PC-9 (cell line): ENCODE measurements around the gene ADTRP. TPM values are rescaled to one million over a fixed set of nuclear protein-coding genes. Genes with fewer than 3 reads are reported as not detected.

ENCODE experiments used
- BruUV-seq: library from RNA; stranded (reverse); fragments of 400-500 nt; replicated peaks from 2 replicates; lab custom pipeline; 2021; lab: Mats Ljungman, UMichigan
- CTCF ChIA-PET: fragments of 300-600 bp; sonication (Branson Sonifier 250); formaldehyde crosslinking; loops from one replicate; lab custom pipeline; 2022; ENCODE audit warnings: antibody characterized with exemption; lab: Charles Lee
- POLR2A ChIA-PET: fragments of 300-600 bp; sonication (Branson Sonifier 250); formaldehyde crosslinking; loops from one replicate; lab custom pipeline; 2022; ENCODE audit warnings: antibody characterized with exemption; ENCODE audit not compliant: unreplicated experiment; lab: Charles Lee
- DNase-seq, 2 experiments: peaks; one replicate each; pipeline versions ENCODE4 v3.0.0 to v3.0.0-alpha.2; 2015 to 2022; ENCODE audit warnings: mixed read lengths in 1 of 2
- H2AFZ ChIP-seq: fragments of 200-600 bp; sonication (generic); 2 replicates; pipeline ENCODE4 v1.8.1; 2017; ENCODE audit warnings: antibody characterized with exemption
- H3F3A ChIP-seq: fragments of 200-600 bp; sonication (generic); 2 replicates; pipeline ENCODE4 v1.8.1; 2017; ENCODE audit warnings: antibody characterized with exemption, mild to moderate bottlenecking, low read depth; ENCODE audit not compliant: insufficient read depth
- H3K27ac ChIP-seq: fragments of 200-600 bp; sonication (generic); 2 replicates; pipeline ENCODE4 v1.6.1; 2016; ENCODE audit warnings: mixed run types
- H3K27me3 ChIP-seq: fragments of 200-600 bp; sonication (generic); 2 replicates; pipeline ENCODE4 v1.6.1; 2016; ENCODE audit warnings: low read depth, mixed run types; ENCODE audit not compliant: insufficient read depth
- H3K36me3 ChIP-seq: fragments of 200-600 bp; sonication (generic); 2 replicates; pipeline ENCODE4 v1.6.1; 2016; ENCODE audit warnings: low read depth, mixed run types
- H3K4me1 ChIP-seq: fragments of 200-600 bp; sonication (generic); replicated peaks from 2 replicates; pipeline ENCODE4 v1.6.1; 2016; ENCODE audit warnings: mixed run types; ENCODE audit not compliant: insufficient read depth
- H3K4me2 ChIP-seq: fragments of 200-600 bp; sonication (generic); 2 replicates; pipeline ENCODE4 v1.6.1; 2017; ENCODE audit warnings: mixed run types
- H3K4me3 ChIP-seq: fragments of 200-600 bp; sonication (generic); 2 replicates; pipeline ENCODE4 v1.6.1; 2016; ENCODE audit warnings: mixed run types
- H3K79me2 ChIP-seq: fragments of 200-600 bp; sonication (generic); 2 replicates; pipeline ENCODE4 v1.6.1; 2017; ENCODE audit warnings: low read depth, mixed run types
- H3K9me2 ChIP-seq: fragments of 200-600 bp; sonication (generic); 2 replicates; pipeline ENCODE4 v1.8.1; 2017; ENCODE audit warnings: mild to moderate bottlenecking; ENCODE audit not compliant: insufficient read depth
- H3K9me3 ChIP-seq: fragments of 200-600 bp; sonication (generic); 2 replicates; pipeline ENCODE4 v1.8.1; 2016; ENCODE audit warnings: low read depth; ENCODE audit not compliant: insufficient read depth
- H4K20me1 ChIP-seq: fragments of 200-600 bp; sonication (generic); 2 replicates; pipeline ENCODE4 v1.8.1; 2017; ENCODE audit not compliant: insufficient read depth
- EZH2 ChIP-seq: fragments of 200-600 bp; sonication (generic); IDR thresholded peaks from 2 replicates; pipeline ENCODE4 v1.8.0; 2017; ENCODE audit warnings: antibody characterized with exemption, low read depth
- intact Hi-C: fragments of 100-400 bp; cut with micrococcal nuclease; formaldehyde crosslinking; loops from one replicate; pipeline ENCODE4 v1.10.0; 2022; ENCODE audit not compliant: unreplicated experiment
- total RNA-seq: library from RNA; stranded (reverse); gene quantifications from 2 replicates; pipeline ENCODE4 v1.2.3, GENCODE V29; 2021
- TF ChIP-seq, protein P1 (sequence below): fragments of 200-600 bp; sonication (generic); conservative IDR thresholded peaks from 2 replicates; pipeline ENCODE4 v1.6.1; 2017; ENCODE audit warnings: mixed run types, antibody characterized with exemption, mild to moderate bottlenecking, moderate library complexity

Gene ADTRP
- total RNA-seq, 1 experiment from 2014 or later = 4.1 TPM

DNA sequence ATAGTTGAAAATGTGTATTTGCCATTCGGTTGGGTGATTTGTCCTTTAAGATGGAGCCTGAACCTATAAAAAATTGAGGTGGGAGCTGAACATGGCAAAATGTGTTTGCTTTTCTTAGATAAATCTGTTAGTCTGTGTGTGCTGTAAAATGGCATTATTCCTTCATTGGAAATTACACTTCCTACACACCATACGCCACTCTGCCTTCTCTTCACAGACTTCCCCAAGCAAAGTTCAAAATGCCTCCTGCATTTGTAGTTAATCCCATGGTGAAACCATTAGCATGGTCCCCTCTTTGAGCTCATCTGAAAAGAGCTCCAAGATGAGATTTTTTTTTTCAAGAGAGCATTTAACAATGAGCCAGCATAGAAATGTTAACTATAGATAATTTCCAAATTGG, 567 bp downstream of the ADTRP start:
- Histone ChIP-seq H3K4me1 (peaks cover 23% of the 10 kb centered on the region), H3K4me2 (no peak overlapping the region), H3K36me3 (no peaks in the 10 kb centered on the region), H4K20me1 (no peaks in the 10 kb centered on the region), H3K9me3 (no peaks in the 10 kb centered on the region), H3K9me2 (no peaks in the 10 kb centered on the region), H3K79me2 (no peaks in the 10 kb centered on the region), H3K27me3 (no peaks in the 10 kb centered on the region), H3K27ac (no peak overlapping the region), H2AFZ (no peak overlapping the region), H3K4me3 (no peak overlapping the region), H3F3A (peaks cover 4% of the 10 kb centered on the region; the same call in 1 of the 2 replicates)
- ChIA-PET POLR2A (interaction anchor here (0.6 kb wide), 1 partner anchor 62 kb away, joined by 14 read pairs; no protein-coding TSS in a partner anchor), CTCF (no interaction called here)
- intact Hi-C loops = no loop called here
- TF ChIP-seq EZH2 = no peak
- TF ChIP-seq, protein P1, sequence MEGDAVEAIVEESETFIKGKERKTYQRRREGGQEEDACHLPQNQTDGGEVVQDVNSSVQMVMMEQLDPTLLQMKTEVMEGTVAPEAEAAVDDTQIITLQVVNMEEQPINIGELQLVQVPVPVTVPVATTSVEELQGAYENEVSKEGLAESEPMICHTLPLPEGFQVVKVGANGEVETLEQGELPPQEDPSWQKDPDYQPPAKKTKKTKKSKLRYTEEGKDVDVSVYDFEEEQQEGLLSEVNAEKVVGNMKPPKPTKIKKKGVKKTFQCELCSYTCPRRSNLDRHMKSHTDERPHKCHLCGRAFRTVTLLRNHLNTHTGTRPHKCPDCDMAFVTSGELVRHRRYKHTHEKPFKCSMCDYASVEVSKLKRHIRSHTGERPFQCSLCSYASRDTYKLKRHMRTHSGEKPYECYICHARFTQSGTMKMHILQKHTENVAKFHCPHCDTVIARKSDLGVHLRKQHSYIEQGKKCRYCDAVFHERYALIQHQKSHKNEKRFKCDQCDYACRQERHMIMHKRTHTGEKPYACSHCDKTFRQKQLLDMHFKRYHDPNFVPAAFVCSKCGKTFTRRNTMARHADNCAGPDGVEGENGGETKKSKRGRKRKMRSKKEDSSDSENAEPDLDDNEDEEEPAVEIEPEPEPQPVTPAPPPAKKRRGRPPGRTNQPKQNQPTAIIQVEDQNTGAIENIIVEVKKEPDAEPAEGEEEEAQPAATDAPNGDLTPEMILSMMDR = no peak
- BruUV-seq = no TSS peak
- no peak for DNase-seq

- CTCF ChIA-PET = no interaction called here
Observed at GRCh38 chr6:11775791-11776409, 2.7 kb downstream of the ADTRP start.

GRCh38 chr6:11774426-11774825, 4.2 kb downstream of the ADTRP start:
- no peaks in the 10 kb centered on the region for H3K9me2 ChIP-seq
- no peak overlapping the region for H2AFZ ChIP-seq
- CTCF ChIA-PET = interaction anchor here (0.6 kb wide), 1 partner anchor 204 kb away, joined by 5 read pairs; no protein-coding TSS in a partner anchor
- DNase-seq = no peak
- no peak overlapping the region for H3K4me3 ChIP-seq
- H3K4me1 ChIP-seq = peaks cover 54% of the 10 kb centered on the region
- H3F3A ChIP-seq = peaks cover 37% of the 10 kb centered on the region
- intact Hi-C loops = loop anchor here (5.0 kb wide), 3 partner anchors 72 to 833 kb away; no protein-coding TSS in a partner anchor
- BruUV-seq = no TSS peak
- H3K79me2 ChIP-seq = no peaks in the 10 kb centered on the region
- no peak for TF ChIP-seq EZH2
- TF ChIP-seq, protein P1 = no peak
- POLR2A ChIA-PET = interaction anchor here (0.7 kb wide), 1 partner anchor 201 kb away, joined by 3 read pairs; no protein-coding TSS in a partner anchor
- no peak overlapping the region for H3K27ac ChIP-seq
- no peaks in the 10 kb centered on the region for H3K9me3 ChIP-seq
- no peaks in the 10 kb centered on the region for H3K27me3 ChIP-seq
- no peaks in the 10 kb centered on the region for H4K20me1 ChIP-seq
- no peaks in the 10 kb centered on the region for H3K36me3 ChIP-seq
- no peak overlapping the region for H3K4me2 ChIP-seq

More at GRCh38 chr6:11775791-11776409, 2.7 kb downstream of the ADTRP start:
- Histone ChIP-seq H3K9me2 (no peaks in the 10 kb centered on the region), H3K4me2 (no peak overlapping the region), H3K4me3 (no peak overlapping the region), H3K36me3 (no peaks in the 10 kb centered on the region), H3K27me3 (no peaks in the 10 kb centered on the region), H2AFZ (no peak overlapping the region), H3K9me3 (no peaks in the 10 kb centered on the region), H3K27ac (no peak overlapping the region), H3F3A (peaks cover 24% of the 10 kb centered on the region), H3K4me1 (peaks cover 43% of the 10 kb centered on the region), H4K20me1 (no peaks in the 10 kb centered on the region), H3K79me2 (no peaks in the 10 kb centered on the region)
- no peak for DNase-seq
- intact Hi-C loops = no loop called here
- TF ChIP-seq, protein P1 = no peak
- no peak for TF ChIP-seq EZH2
- POLR2A ChIA-PET = interaction anchor here (0.5 to 0.6 kb wide), 2 partner anchors 23 to 182 kb away, joined by 3 read pairs; no protein-coding TSS in a partner anchor
- BruUV-seq = no TSS peak
